Measurements from ENCODE around the gene TSNAXIP1. TPM values are rescaled to one million over a fixed set of nuclear protein-coding genes. Genes with fewer than 3 reads are reported as not detected.

Gene TSNAXIP1
- 0.45 TPM in 1 of 2 replicates, not detected in the other for total RNA-seq (2014; rRNA removed; shearing (Covaris generic))
- polyA plus RNA-seq (2014; cell fraction: nucleus; rRNA removed), result 2.5 and 3.6 TPM in 2 replicates

GRCh38 chr16:67806428-67807147 is at the start of gene TSNAXIP1, which contains the start of gene RANBP10:
TSNAXIP1 (plus strand) TSS chr16:67806889; CDS start chr16:67807150, 261 bp downstream.
RANBP10 (minus strand) TSS chr16:67806560; CDS start chr16:67806536, 24 bp downstream.
- DNase-seq (ENCODE audit: extremely low read depth, low read depth), result peak; percentile 100

DNA sequence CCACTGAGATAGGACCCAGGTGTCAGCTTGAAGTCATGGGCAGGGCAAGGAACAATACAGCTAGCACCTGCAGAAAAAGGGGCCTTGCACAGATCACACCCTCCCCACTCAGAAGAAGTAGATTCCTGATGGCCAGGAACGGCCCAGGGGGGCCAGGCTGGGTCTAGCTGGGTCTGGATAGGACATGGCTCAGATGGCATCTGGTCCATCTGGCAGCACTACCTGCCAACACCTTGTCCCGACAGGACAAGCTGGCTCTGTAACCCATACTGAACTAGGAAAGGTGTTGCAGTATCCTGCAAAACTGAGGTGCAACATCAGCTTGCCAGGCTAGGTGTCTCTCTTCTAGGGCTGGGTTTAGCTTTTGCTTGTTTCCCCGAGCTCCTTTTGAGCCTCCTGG is 48.7 kb upstream of the TSNAXIP1 start:
- DNase-seq (ENCODE audit: extremely low read depth, low read depth), result no peak

DNA sequence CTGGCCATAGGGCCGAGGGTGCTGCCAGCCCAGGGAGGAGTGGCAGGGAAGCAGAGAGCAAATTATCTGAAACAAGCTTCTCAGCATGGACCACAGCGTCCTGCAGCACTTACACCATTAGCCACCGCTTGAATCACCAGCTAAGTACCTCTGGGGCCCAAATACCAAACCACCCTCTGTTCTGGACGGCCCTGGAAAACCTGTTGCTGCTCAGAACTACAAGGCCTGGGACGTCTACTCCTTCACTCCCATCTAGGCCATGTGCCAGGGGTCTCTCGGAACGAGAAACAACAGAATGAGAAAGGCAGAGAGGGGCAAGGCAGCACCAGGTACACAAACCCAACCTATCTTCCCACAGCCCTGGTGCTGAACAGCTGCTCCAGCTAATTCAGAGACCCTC is 47.7 kb upstream of the TSNAXIP1 start:
- DNase-seq (ENCODE audit: extremely low read depth, low read depth), result no peak

- no peak for DNase-seq (ENCODE audit: extremely low read depth, low read depth)
Measured at GRCh38 chr16:67760206-67760955, 46.3 kb upstream of the TSNAXIP1 start.

- no peak for DNase-seq (ENCODE audit: extremely low read depth, low read depth)
Measured at GRCh38 chr16:67760956-67761230, 45.8 kb upstream of the TSNAXIP1 start.

GRCh38 chr16:67761924-67762323 is 44.8 kb upstream of the TSNAXIP1 start:
- no peak for DNase-seq (ENCODE audit: extremely low read depth, low read depth)

DNA sequence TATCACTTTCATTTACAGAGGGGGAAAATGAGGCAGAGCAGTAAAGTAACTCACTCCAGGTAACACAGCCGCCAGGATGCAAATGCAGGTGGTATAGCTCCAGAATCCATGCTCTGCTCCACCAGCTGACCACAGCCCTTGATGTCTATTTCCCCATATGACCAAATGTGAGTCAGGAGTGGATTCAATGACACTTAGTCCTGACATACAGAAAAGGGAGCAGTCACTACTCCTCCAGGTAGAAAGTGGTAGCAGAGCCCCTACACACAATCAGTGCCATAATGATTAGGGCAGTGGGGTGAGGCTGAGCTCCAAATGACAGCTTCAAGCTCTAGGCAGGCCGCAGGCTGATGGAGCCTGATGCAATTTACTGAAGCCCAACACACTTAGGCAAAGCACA is 44.3 kb upstream of the TSNAXIP1 start:
- DNase-seq (ENCODE audit: extremely low read depth, low read depth), result no peak

- DNase-seq (ENCODE audit: extremely low read depth, low read depth), result no peak
Measured at GRCh38 chr16:67763066-67763465, 43.6 kb upstream of the TSNAXIP1 start.

DNA sequence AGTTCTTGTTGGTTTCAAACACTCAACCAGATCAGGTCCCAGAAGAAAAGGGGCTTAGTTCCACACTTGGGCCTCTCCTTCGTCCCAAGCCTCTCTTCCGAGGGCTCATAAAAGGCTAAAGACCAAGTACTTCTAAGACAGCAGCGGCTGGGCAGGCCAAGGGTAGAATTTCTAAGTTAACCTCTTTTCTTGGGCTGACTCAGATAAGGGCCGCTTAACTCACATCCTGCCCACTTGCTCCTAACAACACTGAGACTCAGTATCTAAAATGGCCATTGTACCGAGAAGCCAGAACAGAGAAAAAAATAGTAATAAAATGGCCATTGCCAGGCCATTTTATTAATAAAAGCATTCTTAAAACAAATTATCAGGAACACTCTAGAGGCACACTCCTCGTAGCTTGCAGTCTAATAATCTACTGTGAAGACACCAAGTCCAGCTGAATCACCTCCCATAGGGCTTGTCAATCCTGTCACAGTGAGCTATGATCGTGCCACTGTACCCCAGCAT is 42.5 kb upstream of the TSNAXIP1 start:
- no peak for DNase-seq (ENCODE audit: extremely low read depth, low read depth)

DNA sequence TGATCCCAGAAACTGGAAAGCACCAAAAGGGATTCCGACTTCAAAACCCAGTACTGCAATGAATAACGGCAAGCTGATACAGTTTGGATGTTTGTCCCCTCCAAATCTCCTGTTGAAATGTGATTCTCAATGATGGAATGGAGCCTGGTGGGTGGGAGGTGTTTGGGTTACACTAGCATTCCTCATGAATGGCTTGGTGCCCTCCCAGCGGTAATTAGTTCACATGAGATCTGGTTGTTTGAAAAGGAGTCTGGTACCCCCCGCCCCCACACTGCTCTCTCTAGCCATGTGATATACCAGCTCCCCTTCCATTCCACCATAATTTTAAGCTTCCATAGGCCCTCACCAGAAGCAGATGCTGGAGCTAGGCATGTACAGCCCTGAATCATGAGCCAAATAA is 40.4 kb upstream of the TSNAXIP1 start:
- DNase-seq (ENCODE audit: extremely low read depth, low read depth), result no peak

GRCh38 chr16:67767953-67768352 is 38.7 kb upstream of the TSNAXIP1 start:
- no peak for DNase-seq (ENCODE audit: extremely low read depth, low read depth)

GRCh38 chr16:67770346-67770991 is 36.2 kb upstream of the TSNAXIP1 start:
- no peak for DNase-seq (ENCODE audit: extremely low read depth, low read depth)

GRCh38 chr16:67773099-67773498 is 33.6 kb upstream of the TSNAXIP1 start:
- no peak for DNase-seq (ENCODE audit: extremely low read depth, low read depth)

DNA sequence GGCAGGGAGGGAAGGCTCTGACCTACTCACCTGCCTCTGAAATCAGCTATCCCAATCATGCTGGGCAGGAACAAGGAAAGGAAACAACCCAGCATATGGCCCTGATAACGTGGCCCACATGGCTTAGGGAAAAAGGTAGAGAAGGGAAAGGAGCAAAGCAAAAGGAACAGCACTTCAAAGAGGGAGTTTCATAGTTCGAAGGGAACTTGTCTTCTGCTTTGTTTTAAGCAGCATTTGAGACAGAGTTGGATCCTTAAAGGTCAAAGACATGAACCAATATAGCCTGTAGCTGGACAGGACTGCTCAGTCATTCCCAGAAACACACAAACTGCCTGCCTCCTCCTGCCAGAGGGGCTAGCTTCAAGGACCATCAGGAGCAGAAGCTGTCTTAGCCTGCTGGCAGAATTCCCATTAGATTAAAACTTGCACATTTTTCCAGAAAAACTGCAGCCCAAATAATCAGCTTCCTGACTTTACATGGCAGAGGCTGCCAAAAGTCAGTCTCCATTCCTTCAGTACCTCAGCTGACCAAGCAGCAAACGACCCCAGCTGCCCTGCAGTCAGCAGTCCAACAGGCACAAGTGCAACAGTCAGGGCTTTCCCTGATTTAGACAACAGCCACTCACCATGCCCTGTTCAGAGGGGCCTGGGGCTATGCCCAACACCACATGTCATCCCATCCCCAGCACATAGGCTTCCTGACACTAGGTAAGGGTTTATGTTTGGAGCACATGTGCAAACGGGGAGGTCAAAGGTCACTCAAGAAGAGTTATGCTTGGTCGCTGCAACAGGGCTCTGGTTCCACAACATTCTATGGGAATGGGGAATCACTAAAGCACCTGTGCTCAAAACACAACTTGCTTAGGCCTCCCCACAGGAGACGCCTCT is 32.9 kb upstream of the TSNAXIP1 start:
- DNase-seq (ENCODE audit: extremely low read depth, low read depth), result no peak

GRCh38 chr16:67774457-67774853 is 32.2 kb upstream of the TSNAXIP1 start:
- DNase-seq (ENCODE audit: extremely low read depth, low read depth), result no peak

- no peak for DNase-seq (ENCODE audit: extremely low read depth, low read depth)
Measured at GRCh38 chr16:67775273-67775672, 31.4 kb upstream of the TSNAXIP1 start.

DNA sequence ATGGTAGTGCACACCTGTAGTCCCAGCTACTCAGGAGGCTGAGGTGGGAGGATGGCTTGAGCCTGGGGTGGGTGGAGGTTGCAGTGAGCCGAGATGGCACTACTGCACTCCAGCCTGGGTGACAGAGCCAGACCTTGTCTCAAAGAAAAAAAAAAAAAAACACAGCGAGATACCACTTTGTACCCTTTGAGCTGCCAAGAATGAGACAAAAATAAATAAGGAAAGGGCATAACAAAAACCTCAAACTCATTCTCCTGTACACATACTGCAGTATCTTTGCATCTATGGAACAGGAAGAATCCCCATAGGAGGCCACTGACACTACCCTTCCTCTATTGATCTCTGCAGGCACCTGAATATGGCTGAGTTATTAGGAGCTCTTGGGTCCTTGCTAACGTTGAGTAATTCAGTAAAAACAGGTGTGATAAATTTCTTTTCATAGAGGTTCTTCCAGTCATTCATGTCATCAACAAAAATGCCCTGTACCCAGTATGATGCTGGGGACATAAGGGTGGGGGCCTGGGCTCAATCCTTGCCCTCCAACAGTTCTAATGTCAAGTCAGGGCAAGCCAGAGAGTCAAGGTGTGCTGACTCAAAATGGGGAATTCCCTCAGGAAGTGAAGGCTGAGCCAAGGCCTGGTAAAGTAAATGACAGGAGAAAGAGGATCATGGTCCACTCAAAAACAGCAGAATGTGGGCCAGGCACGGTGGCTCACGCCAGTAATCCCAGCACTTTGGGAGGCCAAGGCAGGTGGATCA is 27.3 kb upstream of the TSNAXIP1 start:
- DNase-seq (ENCODE audit: extremely low read depth, low read depth), result no peak

- DNase-seq (ENCODE audit: extremely low read depth, low read depth), result no peak
Measured at GRCh38 chr16:67780847-67781564, 25.7 kb upstream of the TSNAXIP1 start.

GRCh38 chr16:67781565-67781921 is 25.1 kb upstream of the TSNAXIP1 start:
- no peak for DNase-seq (ENCODE audit: extremely low read depth, low read depth)

Measured in NCI-H460 (cell line).